HK-2 (cell line): ENCODE data around the gene SPG7.
"Not testable (repeated sequence)": the region's sequence is repeated elsewhere in the genome, so short reads cannot be mapped to it uniquely, and the experiment has no call there.

Source experiments
- DNase-seq: peaks from one replicate; pipeline ENCODE4 v3.0.0-alpha.2; 2018; ENCODE audit not compliant: unreplicated experiment

SPG7 gene

GRCh38 chr16:89507834-89508590, at the start of gene SPG7:
Gene SPG7 (plus strand): TSS chr16:89508403. CDS start chr16:89508418, 15 bp downstream.
- DNase-seq: peak; percentile 90

GRCh38 chr16:89458551-89458950, 49.7 kb upstream of the SPG7 start:
- no peak for DNase-seq

GRCh38 chr16:89458967-89459366, 49.2 kb upstream of the SPG7 start:
- DNase-seq: no peak

- no peak for DNase-seq
Measured at GRCh38 chr16:89460556-89460955, 47.6 kb upstream of the SPG7 start.

GRCh38 chr16:89461890-89462289, 46.3 kb upstream of the SPG7 start:
- DNase-seq: not testable (repeated sequence)

GRCh38 chr16:89462639-89463038, 45.6 kb upstream of the SPG7 start:
- DNase-seq: not testable (repeated sequence)

- DNase-seq: not testable (repeated sequence)
Measured at GRCh38 chr16:89463312-89463711, 44.9 kb upstream of the SPG7 start.

GRCh38 chr16:89466920-89467319, 41.3 kb upstream of the SPG7 start:
- DNase-seq: no peak

GRCh38 chr16:89467382-89467781, 40.8 kb upstream of the SPG7 start:
- DNase-seq: no peak

- no peak for DNase-seq
Measured at GRCh38 chr16:89472711-89473075, 35.5 kb upstream of the SPG7 start.

GRCh38 chr16:89473136-89473712, 35.0 kb upstream of the SPG7 start:
- no peak for DNase-seq

- no peak for DNase-seq
Measured at GRCh38 chr16:89473791-89474414, 34.3 kb upstream of the SPG7 start.

- DNase-seq: no peak
Measured at GRCh38 chr16:89475144-89475543, 33.1 kb upstream of the SPG7 start.

- DNase-seq: no peak
Measured at GRCh38 chr16:89476379-89476778, 31.8 kb upstream of the SPG7 start.

- no peak for DNase-seq
Measured at GRCh38 chr16:89476811-89477261, 31.4 kb upstream of the SPG7 start.

GRCh38 chr16:89478576-89479221, 29.5 kb upstream of the SPG7 start:
- no peak for DNase-seq

GRCh38 chr16:89481356-89481955, 26.7 kb upstream of the SPG7 start:
- DNase-seq: no peak

- DNase-seq: no peak
Measured at GRCh38 chr16:89482150-89482816, 25.9 kb upstream of the SPG7 start.

- no peak for DNase-seq
Measured at GRCh38 chr16:89482817-89483205, 25.4 kb upstream of the SPG7 start.

GRCh38 chr16:89484041-89484501, 24.1 kb upstream of the SPG7 start:
- DNase-seq: no peak

GRCh38 chr16:89484923-89485679, 23.1 kb upstream of the SPG7 start:
- no peak for DNase-seq
